K562 (cell line): ENCODE data around the gene MMP28. TPM values are rescaled to one million over a fixed set of nuclear protein-coding genes. Genes with fewer than 3 reads are reported as not detected.

Source experiments
- CHD1 ChIP-seq: fragments of 200-600 bp; sonication (generic); IDR thresholded peaks from one replicate; pipeline ENCODE4 v1.6.1; 2012; ENCODE audit warnings: mild to moderate bottlenecking, moderate library complexity, low read length, inconsistent platforms
- CHD7 ChIP-seq: fragments of 200-600 bp; sonication (generic); IDR thresholded peaks from one replicate; pipeline ENCODE4 v1.6.1; 2012; ENCODE audit warnings: mild to moderate bottlenecking, low read depth, low read length, inconsistent platforms
- REST ChIP-seq, 2 experiments: fragments of 450-650 bp; formaldehyde crosslinking in 1 of 2; IDR thresholded peaks; 2 replicates each; pipeline versions ENCODE4 v1.4.0 to v1.6.1; 2014 to 2020; ENCODE audit warnings: mild to moderate bottlenecking in 2 of 2, borderline replicate concordance in 1 of 2, low read depth in 1 of 2
- TCF3 ChIP-seq: sonication (generic); formaldehyde crosslinking; IDR thresholded peaks from 2 replicates; pipeline ENCODE4 v1.4.0; 2020; ENCODE audit warnings: mild to moderate bottlenecking, missing genetic modification reagents
- polyA plus RNA-seq, 8 experiments: library from polyadenylated mRNA; depleted of rRNA in 4 of 8; stranded (reverse) in 5 of 8; unstranded in 3 of 8; fragments of >200 nt; fragmentation: Nextera tagmentation in 2 of 8; fragmentation: Illumina TruSeq in 1 of 8; extraction: Ambion mirVana in 2 of 8; extraction: Trizol in 1 of 8; gene quantifications; 2 replicates each; pipeline versions ENCODE4 v1.2.1 to v1.2.3, GENCODE V29; 2011 to 2014; ENCODE audit warnings: inconsistent platforms in 1 of 8, missing spikeins in 1 of 8
- total RNA-seq, 7 experiments: library from RNA; depleted of rRNA in 6 of 7; stranded (reverse); fragments of >200 nt in 6 of 7; fragmentation: Illumina TruSeq in 2 of 7; extraction: Trizol in 2 of 7; gene quantifications; 2 replicates each; pipeline versions ENCODE4 v1.2.1 to v1.2.3, GENCODE V29; 2011 to 2021; ENCODE audit warnings: low replicate concordance in 1 of 7

Gene MMP28
- total and polyA plus RNA-seq, 9 of the 15 experiments (the other 6 are each of a cell fraction or from before 2014, with no cell fraction given) = not detected

- TF ChIP-seq REST (IDR thresholded peaks at IDR 0.05; ENCODE audit: borderline replicate concordance) (peak; percentile 99), REST (CRISPR knock-in tag; IDR thresholded peaks at IDR 0.05; ENCODE audit: low read depth) (peak; percentile 95), CHD7 (no peak), TCF3 (CRISPR knock-in tag) (no peak), CHD1 (no peak)
These were observed 51.7 kb downstream of the MMP28 start (continued) for GRCh38 chr17:35743626-35744328.
